Thoracic aorta (tissue), 2 donors: ENCODE measurements around the gene FAT2. TPM values are rescaled to one million over a fixed set of nuclear protein-coding genes. Genes with fewer than 3 reads are reported as not detected.

Experiments used
- ATAC-seq: fragments of 150-250 bp; one replicate; pipeline ENCODE4 v1.8.0; 2017; ENCODE audit warnings: low read depth; ENCODE audit not compliant: insufficient number of reproducible peaks, low FRiP score
- DNase-seq: peaks from one replicate; pipeline ENCODE4 v3.0.0-alpha.2; 2020; ENCODE audit warnings: low spot score
- H3K27ac ChIP-seq, 2 donors: fragments of 200-600 bp; sonication (generic); 1 replicate in 1 of 2; 2 replicates in 1 of 2; pipeline ENCODE4 v1.5.1; 2016; ENCODE audit warnings: mild to moderate bottlenecking in 2 of 2, moderate library complexity in 2 of 2
- H3K27me3 ChIP-seq: fragments of 200-600 bp; sonication (generic); replicated peaks from 2 replicates; pipeline ENCODE4 v1.6.0; 2016; ENCODE audit warnings: mild to moderate bottlenecking; ENCODE audit not compliant: insufficient read depth
- H3K36me3 ChIP-seq: fragments of 200-600 bp; sonication (generic); one replicate; pipeline ENCODE4 v1.5.1; 2016
- H3K4me1 ChIP-seq, 2 donors: fragments of 200-600 bp; sonication (generic); 1 replicate in 1 of 2; 2 replicates in 1 of 2; pipeline versions ENCODE4 v1.5.1 to v1.6.0; 2016; ENCODE audit warnings: low read depth in 2 of 2, mild to moderate bottlenecking in 1 of 2; ENCODE audit not compliant: control insufficient read depth in 1 of 2
- H3K4me3 ChIP-seq: fragments of 200-600 bp; sonication (generic); 2 replicates; pipeline ENCODE4 v1.5.1; 2016; ENCODE audit warnings: mild to moderate bottlenecking
- H3K9me3 ChIP-seq: fragments of 200-600 bp; sonication (generic); 2 replicates; pipeline ENCODE4 v1.5.1; 2016
- total RNA-seq, 2 donors: library from RNA; depleted of rRNA; stranded (reverse); fragments of >200 nt; gene quantifications; one replicate each; pipeline versions ENCODE4 v1.1.0 to v1.2.3, GENCODE V29; 2016
- TF ChIP-seq, protein P1 (sequence below): fragments of 200-600 bp; sonication (generic); IDR thresholded peaks from one replicate; pipeline ENCODE4 v1.5.1; 2019; ENCODE audit warnings: antibody characterized with exemption

FAT2 gene
- total RNA-seq, 2 donors from 2014 or later = 0.14 TPM; not detected in 1

DNA sequence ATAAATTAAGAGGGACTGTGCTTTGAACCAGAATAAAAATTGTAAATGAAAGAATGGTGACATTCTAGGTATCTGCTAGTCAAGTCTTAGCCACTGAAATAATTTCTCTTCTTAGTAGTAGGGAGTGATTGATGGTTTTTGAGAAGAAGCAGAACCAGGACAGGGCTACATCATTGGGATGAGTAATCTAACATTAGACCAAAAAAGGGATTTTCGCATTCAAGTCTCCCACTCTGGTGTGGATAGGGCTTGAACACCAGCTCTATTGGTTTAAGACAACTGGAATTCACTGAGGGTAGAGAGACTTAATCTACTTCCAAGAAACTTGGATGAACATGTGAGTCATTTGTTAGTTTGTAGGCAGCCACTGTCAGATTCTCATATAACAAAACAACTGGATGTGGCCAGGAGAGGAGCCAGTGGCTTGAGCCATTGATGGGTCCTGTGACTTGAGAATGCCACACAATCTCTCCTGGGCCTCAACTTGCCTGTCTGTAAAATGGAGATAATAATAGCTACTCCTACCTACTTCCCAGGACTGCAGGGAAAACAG is 16.6 kb downstream of the FAT2 start:
- Histone ChIP-seq H3K4me1 (no peaks in the 10 kb centered on the region), H3K36me3 (no peaks in the 10 kb centered on the region), H3K4me3 (no peak overlapping the region), H3K27ac (no peak overlapping the region), H3K27me3 (no peaks in the 10 kb centered on the region), H3K9me3 (no peaks in the 10 kb centered on the region)
- TF ChIP-seq, protein P1, sequence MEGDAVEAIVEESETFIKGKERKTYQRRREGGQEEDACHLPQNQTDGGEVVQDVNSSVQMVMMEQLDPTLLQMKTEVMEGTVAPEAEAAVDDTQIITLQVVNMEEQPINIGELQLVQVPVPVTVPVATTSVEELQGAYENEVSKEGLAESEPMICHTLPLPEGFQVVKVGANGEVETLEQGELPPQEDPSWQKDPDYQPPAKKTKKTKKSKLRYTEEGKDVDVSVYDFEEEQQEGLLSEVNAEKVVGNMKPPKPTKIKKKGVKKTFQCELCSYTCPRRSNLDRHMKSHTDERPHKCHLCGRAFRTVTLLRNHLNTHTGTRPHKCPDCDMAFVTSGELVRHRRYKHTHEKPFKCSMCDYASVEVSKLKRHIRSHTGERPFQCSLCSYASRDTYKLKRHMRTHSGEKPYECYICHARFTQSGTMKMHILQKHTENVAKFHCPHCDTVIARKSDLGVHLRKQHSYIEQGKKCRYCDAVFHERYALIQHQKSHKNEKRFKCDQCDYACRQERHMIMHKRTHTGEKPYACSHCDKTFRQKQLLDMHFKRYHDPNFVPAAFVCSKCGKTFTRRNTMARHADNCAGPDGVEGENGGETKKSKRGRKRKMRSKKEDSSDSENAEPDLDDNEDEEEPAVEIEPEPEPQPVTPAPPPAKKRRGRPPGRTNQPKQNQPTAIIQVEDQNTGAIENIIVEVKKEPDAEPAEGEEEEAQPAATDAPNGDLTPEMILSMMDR = no peak
- ATAC-seq = no peak
- no peak for DNase-seq

GRCh38 chr5:151572657-151573368 is 18.3 kb downstream of the FAT2 start:
- TF ChIP-seq, protein P1 = no peak
- Histone ChIP-seq H3K4me3 (no peak overlapping the region), H3K27me3 (no peaks in the 10 kb centered on the region), H3K36me3 (no peaks in the 10 kb centered on the region), H3K27ac (no peak overlapping the region), H3K9me3 (no peaks in the 10 kb centered on the region), H3K4me1 (no peaks in the 10 kb centered on the region)
- no peak for ATAC-seq
- no peak for DNase-seq

DNA sequence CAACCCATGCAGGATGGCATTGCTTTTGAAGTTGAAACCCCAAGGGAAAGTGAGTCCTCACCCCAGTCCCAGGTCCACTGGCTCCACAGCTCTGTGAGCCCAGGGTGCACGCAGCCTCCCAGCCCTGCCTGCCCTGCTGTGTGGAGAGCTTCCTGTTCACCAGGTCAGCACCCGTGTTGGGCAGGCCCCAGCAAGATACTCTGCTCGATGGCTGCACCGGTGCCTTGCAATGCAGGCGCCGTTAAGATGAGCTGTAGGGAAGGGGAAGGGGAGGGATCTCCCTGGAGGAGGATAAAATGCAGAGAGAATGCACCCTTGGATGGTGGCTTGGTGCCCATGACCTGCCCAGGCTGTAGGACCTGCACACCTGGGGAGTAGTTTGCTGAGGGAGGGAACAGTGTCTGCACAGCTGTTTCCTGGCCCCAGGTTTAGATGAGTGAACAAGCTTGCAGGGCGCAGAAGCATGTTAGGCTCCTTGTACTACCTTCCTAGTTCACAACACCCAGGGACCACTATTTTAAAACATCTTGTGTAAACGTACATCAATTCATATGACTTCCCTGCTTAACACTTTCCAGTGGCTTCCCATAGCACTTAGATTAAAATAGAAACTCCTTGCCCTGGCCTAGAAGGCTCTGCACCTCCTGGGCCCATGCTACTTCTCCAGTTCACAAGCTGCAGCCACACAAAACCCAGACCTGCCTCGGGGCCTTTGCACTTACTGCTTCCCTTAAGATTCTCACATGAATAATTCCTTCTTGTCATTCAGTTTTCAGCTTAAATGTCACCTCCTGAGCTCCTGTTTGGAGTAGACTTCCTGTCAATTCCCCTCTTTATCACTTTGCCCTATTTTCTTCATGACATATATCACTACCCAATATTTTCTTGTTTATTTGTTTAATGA is 19.6 kb downstream of the FAT2 start:
- TF ChIP-seq, protein P1 = no peak
- H3K9me3 ChIP-seq = no peaks in the 10 kb centered on the region
- H3K36me3 ChIP-seq = no peaks in the 10 kb centered on the region
- DNase-seq = no peak
- H3K4me3 ChIP-seq = no peak overlapping the region
- H3K4me1 ChIP-seq = no peaks in the 10 kb centered on the region
- no peaks in the 10 kb centered on the region for H3K27me3 ChIP-seq
- no peak overlapping the region for H3K27ac ChIP-seq
- ATAC-seq = no peak

DNA sequence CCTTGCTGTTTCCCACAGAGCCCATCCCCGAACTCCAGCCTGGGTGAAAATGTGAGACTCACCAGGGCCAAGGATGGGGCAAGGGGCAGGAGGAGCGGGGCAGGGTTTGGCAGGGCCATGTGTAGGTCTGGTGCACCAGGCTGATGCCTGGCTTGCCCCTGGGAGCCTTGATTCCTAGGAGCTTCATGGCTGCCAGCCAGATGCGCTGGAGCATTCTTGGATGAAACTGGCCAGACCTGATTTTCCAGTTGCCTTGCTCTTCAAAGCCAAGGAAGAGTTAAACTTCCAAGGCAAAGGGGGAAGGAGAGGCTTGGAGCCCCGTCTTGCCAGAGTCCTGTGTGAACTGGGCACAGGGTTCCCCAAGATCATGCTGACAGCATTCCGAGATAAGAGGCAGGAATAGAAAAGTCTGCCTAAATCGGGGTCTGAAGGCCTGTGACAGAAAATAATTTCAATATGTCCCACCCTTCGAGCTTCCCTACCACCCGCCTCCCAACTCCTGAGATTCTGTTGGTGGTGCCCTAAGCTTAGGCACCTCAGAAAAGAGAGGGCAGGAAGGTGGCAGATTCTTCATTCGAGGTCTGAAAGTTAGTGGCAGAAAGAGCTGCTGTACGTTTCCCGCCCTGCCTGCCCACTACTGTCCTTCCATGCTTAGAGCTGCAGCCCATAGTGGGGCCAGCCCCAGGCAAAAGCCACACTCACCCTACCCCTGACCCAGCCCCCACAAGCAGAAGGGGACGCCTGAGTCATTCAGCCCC is 20.4 kb downstream of the FAT2 start:
- no peak overlapping the region for H3K4me3 ChIP-seq
- ATAC-seq (no peak), DNase-seq (no peak)
- H3K9me3 ChIP-seq = no peaks in the 10 kb centered on the region
- TF ChIP-seq, protein P1 = no peak
- H3K27me3 ChIP-seq = no peaks in the 10 kb centered on the region
- H3K27ac ChIP-seq = no peak overlapping the region
- no peaks in the 10 kb centered on the region for H3K36me3 ChIP-seq
- no peaks in the 10 kb centered on the region for H3K4me1 ChIP-seq
